Pancreas (tissue), 10 donors: Measurements from ENCODE around the gene KIF2A. TPM values are rescaled to one million over a fixed set of nuclear protein-coding genes. Genes with fewer than 3 reads are reported as not detected.

Experiments used
- ATAC-seq, 4 donors: fragments of 200-7000 bp; cut with Tn5 transposase; one replicate each; pipeline versions ENCODE4 v1.8.0 to v1.9.1; 2020; ENCODE audit warnings: mild to moderate bottlenecking in 4 of 4, moderate library complexity in 4 of 4
- DNase-seq, 6 donors: peaks; one replicate each; pipeline ENCODE4 v3.0.0-alpha.2; 2020
- FAIRE-seq: peaks from 2 replicates; lab custom pipeline; 2012; peaks lifted over from hg19 to GRCh38; lab: Jason Lieb, UNC
- H3K27ac ChIP-seq, 4 donors: fragments of 200-600 bp; sonication (generic); 1 replicate in 3 of 4; 2 replicates in 1 of 4; pipeline versions ENCODE4 v1.5.0 to v1.8.0; 2020
- H3K27me3 ChIP-seq, 4 donors: fragments of 200-600 bp; one replicate each; pipeline ENCODE4 v1.8.0; 2021
- H3K36me3 ChIP-seq, 3 donors: fragments of 200-600 bp; sonication (generic) in 1 of 3; one replicate each; pipeline versions ENCODE4 v1.5.0 to v1.8.0; 2020 to 2021
- H3K4me1 ChIP-seq, 3 donors: fragments of 200-600 bp; one replicate each; pipeline ENCODE4 v1.8.0; 2021
- H3K4me3 ChIP-seq, 4 donors: fragments of 200-600 bp; sonication (generic) in 2 of 4; one replicate each; pipeline versions ENCODE4 v1.5.0 to v1.8.0; 2020 to 2021
- H3K9me3 ChIP-seq, 4 donors: fragments of 200-600 bp; one replicate each; pipeline ENCODE4 v1.8.0; 2021
- WGBS, 2 donors: extraction: QIAGEN DNeasy Blood & Tissue Kit; methylation state at CpG; one replicate each; pipeline ENCODE4 v1.1.7; 2013; 5-methylcytosine and 5-hydroxymethylcytosine counted together
- intact Hi-C, 3 donors: fragments of 100-400 bp; cut with DNase I; formaldehyde crosslinking; loops; one replicate each; pipeline versions ENCODE4 v1.11.1 to v1.14.2; 2022
- polyA plus RNA-seq, 2 donors: library from polyadenylated mRNA; stranded (reverse); fragments of 200-250 nt; gene quantifications; one replicate each; pipeline ENCODE4 v1.2.3, GENCODE V29; 2013
- total RNA-seq, 6 donors: library from RNA; stranded (reverse); fragmentation: NEBNext Ultra II Directional in 4 of 6; extraction: Animal tissue kit (Norgen Biotek cat#: 25700) in 4 of 6; gene quantifications; one replicate each; pipeline versions ENCODE4 v1.2.1 to v1.2.4, GENCODE V29; 2021 to 2023
- TF ChIP-seq, protein P1 (sequence below), 4 donors: fragments of 200-600 bp; sonication (generic) in 3 of 4; IDR thresholded peaks; one replicate each; pipeline versions ENCODE4 v1.5.0 to v1.8.0; 2021; ENCODE audit warnings: antibody characterized with exemption in 4 of 4
- donor health status: healthy with polysubstance abuse.
- donor health status: DM: no; HTN: no; CAD: no; lungs with moderate emphysema.
- donor health status: DM: no; HTN: no; CAD: no.
- donor health status: control.
- donor health status: control.
- donor health status: Bipolar disorder and iron deficiency.
- donor health status: DM: yes; HTN: yes; CAD: no.
- donor health status: DM: no; HTN: no; CAD: no.
- donor health status: DM: no; HTN: no; CAD: no.
- donor health status: DM: yes; HTN: yes; CAD: no.

Gene KIF2A
- total and polyA plus RNA-seq, 8 donors, result 3.7 to 24.5 (median 14.4) TPM

DNA sequence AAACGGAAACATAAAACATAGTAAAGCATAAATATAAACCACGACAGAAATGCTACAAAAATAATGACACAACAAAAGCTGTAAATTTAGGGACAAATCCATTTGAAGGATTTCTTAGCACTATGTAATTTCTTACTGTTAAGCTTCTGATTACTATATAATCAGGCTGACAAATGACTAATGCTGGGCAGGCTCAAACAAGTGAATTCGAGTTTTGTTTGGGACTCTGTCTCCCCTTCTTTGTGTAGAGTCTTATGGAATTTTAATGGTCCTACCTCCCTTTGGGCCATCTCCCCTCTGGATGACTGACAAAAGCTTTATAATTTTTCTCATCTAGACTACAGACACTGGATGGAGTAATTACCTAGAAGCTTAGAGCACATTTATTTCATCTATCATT lies 24.6 kb upstream of the KIF2A start:
- H3K9me3 ChIP-seq, result no peaks in the 10 kb centered on the region
- WGBS, 2 donors, result 65 to 72% methylated on average over 3 of the region's 3 CpGs
- intact Hi-C loops, result no loop called here
- no peaks in the 10 kb centered on the region for H3K36me3 ChIP-seq
- no peak for DNase-seq
- no peak for FAIRE-seq
- no peak overlapping the region for H3K27ac ChIP-seq
- H3K27me3 ChIP-seq, result no peaks in the 10 kb centered on the region
- no peak overlapping the region for H3K4me3 ChIP-seq
- H3K4me1 ChIP-seq, result peaks cover 0 to 10% (median 0%) of the 10 kb centered on the region in 3 donors
- ATAC-seq, result no peak
- TF ChIP-seq, protein P1, sequence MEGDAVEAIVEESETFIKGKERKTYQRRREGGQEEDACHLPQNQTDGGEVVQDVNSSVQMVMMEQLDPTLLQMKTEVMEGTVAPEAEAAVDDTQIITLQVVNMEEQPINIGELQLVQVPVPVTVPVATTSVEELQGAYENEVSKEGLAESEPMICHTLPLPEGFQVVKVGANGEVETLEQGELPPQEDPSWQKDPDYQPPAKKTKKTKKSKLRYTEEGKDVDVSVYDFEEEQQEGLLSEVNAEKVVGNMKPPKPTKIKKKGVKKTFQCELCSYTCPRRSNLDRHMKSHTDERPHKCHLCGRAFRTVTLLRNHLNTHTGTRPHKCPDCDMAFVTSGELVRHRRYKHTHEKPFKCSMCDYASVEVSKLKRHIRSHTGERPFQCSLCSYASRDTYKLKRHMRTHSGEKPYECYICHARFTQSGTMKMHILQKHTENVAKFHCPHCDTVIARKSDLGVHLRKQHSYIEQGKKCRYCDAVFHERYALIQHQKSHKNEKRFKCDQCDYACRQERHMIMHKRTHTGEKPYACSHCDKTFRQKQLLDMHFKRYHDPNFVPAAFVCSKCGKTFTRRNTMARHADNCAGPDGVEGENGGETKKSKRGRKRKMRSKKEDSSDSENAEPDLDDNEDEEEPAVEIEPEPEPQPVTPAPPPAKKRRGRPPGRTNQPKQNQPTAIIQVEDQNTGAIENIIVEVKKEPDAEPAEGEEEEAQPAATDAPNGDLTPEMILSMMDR (IDR thresholded peaks at IDR 0.05), result no peak

DNA sequence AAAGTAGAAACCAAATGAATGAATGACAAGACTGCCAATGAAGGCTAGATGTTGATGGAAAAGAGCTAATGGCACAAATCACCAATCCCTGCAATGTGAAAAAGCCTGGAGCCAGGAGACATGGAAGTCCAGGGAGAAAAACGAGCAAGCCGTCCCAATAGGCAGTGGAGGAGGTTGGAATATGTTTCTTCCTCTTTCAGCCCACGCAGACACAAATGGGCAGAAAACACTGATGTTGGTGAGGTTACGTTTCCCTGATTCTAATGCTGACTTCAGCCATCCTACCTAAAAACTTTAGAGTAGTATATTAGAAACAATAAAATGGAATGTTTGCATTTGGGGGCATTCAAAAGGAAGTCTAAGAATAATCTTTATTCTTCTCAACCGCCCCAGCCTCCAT lies 23.9 kb upstream of the KIF2A start:
- no peak for ATAC-seq
- WGBS, 2 donors, result 51 to 73% methylated on average over 5 of the region's 5 CpGs
- FAIRE-seq, result no peak

DNA sequence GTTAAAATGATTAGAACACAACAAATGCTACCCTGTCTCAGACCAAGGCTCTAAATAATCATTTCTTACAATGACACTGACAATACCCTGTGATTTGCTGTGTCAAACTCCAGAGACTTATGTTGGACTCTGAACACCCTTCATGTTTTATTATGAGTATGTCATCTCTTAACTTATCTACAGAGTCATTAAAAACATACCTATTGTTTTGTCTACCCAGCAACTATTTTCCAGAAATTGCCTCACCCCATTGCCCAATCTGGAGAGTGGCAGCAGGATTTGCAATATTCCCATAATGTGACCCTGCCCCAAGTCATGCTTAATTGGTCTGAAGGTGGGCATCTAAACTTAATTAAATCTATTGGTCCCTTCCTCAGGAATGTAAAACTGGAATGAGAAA lies 23.0 kb upstream of the KIF2A start:
- no peak overlapping the region for H3K4me3 ChIP-seq
- no peaks in the 10 kb centered on the region for H3K36me3 ChIP-seq
- no peaks in the 10 kb centered on the region for H3K9me3 ChIP-seq
- no peak for ATAC-seq
- H3K4me1 ChIP-seq, result no peaks in the 10 kb centered on the region
- no peaks in the 10 kb centered on the region for H3K27me3 ChIP-seq
- no peak for DNase-seq
- TF ChIP-seq, protein P1 (IDR thresholded peaks at IDR 0.05), result no peak
- intact Hi-C loops, result no loop called here
- no peak for FAIRE-seq
- no peak overlapping the region for H3K27ac ChIP-seq

More for the DNA sequence above, 23.9 kb upstream of the KIF2A start:
- Histone ChIP-seq H3K4me1 (peaks cover 0 to 6% (median 0%) of the 10 kb centered on the region in 3 donors), H3K9me3 (no peaks in the 10 kb centered on the region), H3K27ac (no peak overlapping the region), H3K27me3 (no peaks in the 10 kb centered on the region), H3K36me3 (no peaks in the 10 kb centered on the region), H3K4me3 (no peak overlapping the region)
- no peak for DNase-seq
- TF ChIP-seq, protein P1 (IDR thresholded peaks at IDR 0.05), result no peak
- intact Hi-C loops, result no loop called here

DNA sequence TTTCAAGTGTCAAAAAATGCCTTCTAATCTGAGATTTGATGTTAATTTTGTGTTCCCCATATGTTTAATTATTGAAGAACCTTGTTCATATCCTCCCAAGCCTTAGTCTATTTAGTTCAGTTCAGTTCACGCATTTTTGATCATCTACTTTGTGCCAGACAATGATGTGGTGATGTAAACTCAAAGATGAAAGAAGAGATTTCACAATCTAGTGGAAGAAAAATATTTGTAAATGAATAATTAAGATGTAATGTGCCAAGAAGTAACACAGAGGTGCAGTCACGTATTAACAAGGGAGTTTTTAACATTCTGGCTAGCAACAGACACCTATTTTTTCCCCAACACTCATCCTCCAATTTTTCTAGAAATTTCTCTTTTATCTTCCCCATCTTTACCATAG lies 22.1 kb upstream of the KIF2A start:
- ATAC-seq (peak in 2 of 4 donors; percentile 13 to 35), FAIRE-seq (no peak), DNase-seq (no peak)
- Histone ChIP-seq H3K27ac (no peak overlapping the region), H3K27me3 (no peaks in the 10 kb centered on the region), H3K4me3 (no peak overlapping the region), H3K4me1 (no peaks in the 10 kb centered on the region), H3K36me3 (no peaks in the 10 kb centered on the region), H3K9me3 (no peaks in the 10 kb centered on the region)
- TF ChIP-seq, protein P1 (IDR thresholded peaks at IDR 0.05), result no peak
- 49 to 56% methylated on average over 2 of the region's 2 CpGs for WGBS, 2 donors
- intact Hi-C loops, result no loop called here

DNA sequence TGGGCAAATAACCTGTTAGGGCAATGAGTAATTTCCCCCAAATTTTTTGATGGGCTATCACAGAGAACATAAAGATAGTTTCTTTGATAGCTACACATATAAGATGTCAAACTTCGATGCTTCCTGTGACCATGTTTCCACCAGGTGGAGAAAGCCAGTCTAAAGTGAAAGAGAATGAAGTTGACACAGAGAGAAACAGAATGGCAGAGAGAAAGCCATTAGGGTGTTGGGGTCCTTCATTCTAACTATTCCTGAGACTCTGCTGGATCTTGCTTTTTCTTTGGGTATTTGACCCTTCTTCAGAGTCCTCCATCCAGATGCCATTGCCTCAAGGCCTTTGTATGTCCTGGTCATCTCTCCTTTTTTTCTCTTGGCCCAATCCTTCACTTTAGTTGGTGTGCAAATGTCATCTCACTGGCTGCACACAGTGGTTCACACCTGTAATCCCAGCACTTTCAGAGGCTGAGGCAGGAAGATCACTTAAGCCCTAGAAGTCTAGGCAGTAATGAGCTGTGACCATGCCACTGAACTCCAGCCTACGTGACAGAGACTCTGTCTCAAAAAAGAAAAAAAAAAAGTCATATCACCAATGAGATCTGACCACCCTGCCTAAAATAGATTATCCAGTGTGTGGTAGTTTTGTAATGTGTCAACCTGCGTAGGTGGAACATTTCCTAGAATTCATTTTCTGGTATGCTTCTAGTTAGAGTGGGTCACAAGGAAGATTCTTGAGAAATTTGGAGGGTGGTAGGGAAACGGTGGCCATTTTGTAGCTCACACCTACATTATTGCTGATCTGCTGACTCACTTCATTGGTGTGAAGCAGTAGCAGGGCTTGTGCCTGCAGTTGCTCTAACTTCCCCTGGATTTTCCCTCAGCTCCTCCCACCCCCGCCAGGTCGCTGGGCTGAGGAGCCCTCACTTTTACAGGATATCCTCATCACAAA lies 20.8 kb upstream of the KIF2A start:
- DNase-seq, result no peak
- Histone ChIP-seq H3K36me3 (no peaks in the 10 kb centered on the region), H3K4me3 (no peak overlapping the region), H3K4me1 (no peaks in the 10 kb centered on the region), H3K9me3 (no peaks in the 10 kb centered on the region), H3K27ac (no peak overlapping the region), H3K27me3 (no peaks in the 10 kb centered on the region)
- 82 to 92% methylated on average over 6 of the region's 6 CpGs for WGBS, 2 donors
- no peak for ATAC-seq
- FAIRE-seq, result no peak
- intact Hi-C loops, result no loop called here
- TF ChIP-seq, protein P1 (IDR thresholded peaks at IDR 0.05), result no peak
